AG09319 (cell line): ENCODE results near the gene GRIK2.
"Not testable (repeated sequence)": the region's sequence is repeated elsewhere in the genome, so short reads cannot be mapped to it uniquely, and the experiment has no call there.

Experiments
- DNase-seq: peaks from one replicate; pipeline ENCODE4 v3.0.0-alpha.2; 2010; ENCODE audit warnings: low read depth; ENCODE audit errors: extremely low read depth
- TF ChIP-seq, protein P1 (sequence below): IDR thresholded peaks from 2 replicates; pipeline ENCODE4 v1.5.1; 2011; ENCODE audit warnings: low read depth, mild to moderate bottlenecking, inconsistent platforms, low read length, moderate library complexity

The GRIK2 gene

DNA sequence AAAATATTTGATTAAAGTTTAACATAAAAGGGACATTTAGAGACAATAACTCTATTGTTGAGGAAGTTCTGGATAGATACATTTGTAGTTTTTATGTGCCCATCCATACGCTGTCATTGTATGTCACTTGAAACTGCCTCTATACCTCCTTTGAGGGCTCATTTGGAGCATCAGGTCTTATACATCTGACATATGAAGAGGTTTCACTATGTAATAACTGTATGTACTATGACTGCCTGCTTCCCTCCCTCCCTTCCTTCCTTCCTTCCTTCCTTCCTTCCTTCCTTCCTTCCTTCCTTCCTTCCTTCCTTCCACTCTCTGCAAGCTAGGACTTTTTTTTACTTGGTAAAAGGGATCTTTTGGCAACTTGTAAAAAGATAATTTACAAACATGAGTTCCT is 657.5 kb downstream of the GRIK2 start:
- no peak for DNase-seq
- TF ChIP-seq, protein P1, sequence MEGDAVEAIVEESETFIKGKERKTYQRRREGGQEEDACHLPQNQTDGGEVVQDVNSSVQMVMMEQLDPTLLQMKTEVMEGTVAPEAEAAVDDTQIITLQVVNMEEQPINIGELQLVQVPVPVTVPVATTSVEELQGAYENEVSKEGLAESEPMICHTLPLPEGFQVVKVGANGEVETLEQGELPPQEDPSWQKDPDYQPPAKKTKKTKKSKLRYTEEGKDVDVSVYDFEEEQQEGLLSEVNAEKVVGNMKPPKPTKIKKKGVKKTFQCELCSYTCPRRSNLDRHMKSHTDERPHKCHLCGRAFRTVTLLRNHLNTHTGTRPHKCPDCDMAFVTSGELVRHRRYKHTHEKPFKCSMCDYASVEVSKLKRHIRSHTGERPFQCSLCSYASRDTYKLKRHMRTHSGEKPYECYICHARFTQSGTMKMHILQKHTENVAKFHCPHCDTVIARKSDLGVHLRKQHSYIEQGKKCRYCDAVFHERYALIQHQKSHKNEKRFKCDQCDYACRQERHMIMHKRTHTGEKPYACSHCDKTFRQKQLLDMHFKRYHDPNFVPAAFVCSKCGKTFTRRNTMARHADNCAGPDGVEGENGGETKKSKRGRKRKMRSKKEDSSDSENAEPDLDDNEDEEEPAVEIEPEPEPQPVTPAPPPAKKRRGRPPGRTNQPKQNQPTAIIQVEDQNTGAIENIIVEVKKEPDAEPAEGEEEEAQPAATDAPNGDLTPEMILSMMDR, result no peak

DNA sequence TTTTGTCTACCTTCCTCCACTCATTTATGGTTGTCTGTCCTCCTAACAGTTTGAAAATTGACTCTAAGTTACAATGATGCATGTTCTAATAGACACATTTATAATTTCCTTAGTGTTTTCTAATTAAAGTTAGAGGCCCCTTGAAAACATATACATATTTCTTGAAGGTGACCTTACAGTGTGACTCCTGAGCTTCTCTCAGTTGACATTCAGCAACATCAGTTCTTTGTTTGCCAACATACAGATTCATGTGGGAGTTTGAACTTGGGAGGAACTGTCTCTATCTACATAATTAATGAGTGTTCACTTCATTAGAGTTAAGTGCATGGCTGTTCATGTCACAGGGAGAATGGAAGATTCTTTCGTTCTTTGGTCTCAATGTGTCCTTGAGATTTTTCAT is 658.2 kb downstream of the GRIK2 start:
- no peak for DNase-seq
- TF ChIP-seq, protein P1, result no peak

DNA sequence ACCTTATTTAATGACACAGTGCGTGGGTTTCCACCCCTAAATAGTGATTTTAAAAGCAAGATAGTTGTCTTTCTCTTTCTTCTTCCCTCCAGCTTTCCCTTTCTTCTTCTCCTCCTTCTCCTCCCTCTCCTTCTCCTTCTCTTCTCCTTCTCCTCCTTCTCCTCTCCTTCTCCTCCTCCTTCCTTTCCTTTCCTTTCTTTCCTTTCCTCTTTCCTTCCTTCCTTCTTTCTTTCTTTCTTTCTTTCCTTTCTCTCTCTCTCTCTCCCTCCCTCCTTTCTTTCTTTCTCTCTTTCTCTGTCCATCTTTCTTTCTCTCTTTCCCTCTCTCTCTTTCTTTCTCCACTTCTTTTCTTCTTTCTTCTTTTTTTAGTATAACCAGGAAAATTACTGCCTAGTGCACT is 670.6 kb downstream of the GRIK2 start:
- DNase-seq, result no peak
- TF ChIP-seq, protein P1, result no peak

DNA sequence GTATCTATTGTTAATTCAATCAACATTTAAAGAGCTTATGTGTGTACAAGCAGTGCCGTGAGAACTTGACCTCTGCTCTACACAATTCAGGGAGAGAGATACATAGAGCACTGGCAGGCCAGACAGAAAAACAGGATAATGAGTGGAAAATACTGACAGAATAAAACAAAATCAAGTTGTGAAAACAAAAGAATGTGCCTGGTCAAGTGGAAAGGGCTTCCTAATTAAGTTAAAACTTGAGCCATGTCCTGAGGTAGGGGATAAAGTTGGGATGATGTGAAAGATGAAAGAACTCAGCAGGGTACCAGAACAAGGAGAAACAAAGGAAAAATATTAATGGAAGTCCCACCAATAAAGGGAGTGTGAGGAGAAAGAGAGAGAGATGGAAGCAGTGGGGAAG is 672.8 kb downstream of the GRIK2 start:
- no peak for DNase-seq
- TF ChIP-seq, protein P1, result no peak

DNA sequence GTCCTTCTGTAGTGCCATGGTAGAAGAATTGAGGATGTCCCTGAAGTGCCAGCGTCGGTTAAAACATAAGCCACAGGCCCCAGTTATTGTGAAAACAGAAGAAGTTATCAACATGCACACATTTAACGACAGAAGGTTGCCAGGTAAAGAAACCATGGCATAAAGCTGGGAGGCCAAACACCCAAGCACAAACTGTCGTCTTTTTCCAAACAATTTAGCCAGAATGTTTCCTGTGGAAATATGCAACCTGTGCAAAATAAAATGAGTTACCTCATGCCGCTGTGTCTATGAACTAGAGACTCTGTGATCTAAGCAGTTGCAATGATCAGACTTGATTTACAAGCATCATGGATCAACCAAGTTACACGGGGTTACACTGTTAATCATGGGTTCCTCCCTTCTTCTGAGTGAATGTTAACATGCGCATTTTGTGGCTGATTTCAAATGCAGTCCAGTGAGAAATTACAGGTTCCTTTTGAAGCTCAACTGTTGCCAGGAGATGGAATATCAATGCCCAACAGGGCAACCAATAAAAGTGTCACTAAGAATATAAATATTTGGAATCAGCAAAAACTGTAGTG is 674.9 kb downstream of the GRIK2 start:
- no peak for DNase-seq

DNA sequence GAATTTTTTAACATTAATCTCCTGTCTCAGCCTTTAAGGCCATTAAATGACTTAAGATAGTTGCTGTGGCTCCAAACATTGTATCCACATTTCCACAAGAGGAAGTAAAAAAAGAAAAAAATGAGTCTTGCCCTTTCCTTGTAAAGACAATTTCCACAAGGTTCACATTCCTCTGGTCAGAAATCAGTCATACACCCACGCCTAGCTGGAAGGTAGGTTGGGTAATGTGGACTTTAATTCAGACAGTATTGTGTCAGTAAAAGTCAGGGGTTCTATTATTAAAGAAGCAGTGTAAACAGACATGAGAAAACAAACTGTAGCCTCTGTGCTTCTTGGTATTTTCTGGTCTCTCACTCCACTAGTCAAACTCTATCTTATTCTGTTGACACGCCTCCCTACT is 682.0 kb downstream of the GRIK2 start:
- TF ChIP-seq, protein P1, result no peak
- no peak for DNase-seq

More for the DNA sequence above, 674.9 kb downstream of the GRIK2 start:
- TF ChIP-seq, protein P1, result no peak

DNA sequence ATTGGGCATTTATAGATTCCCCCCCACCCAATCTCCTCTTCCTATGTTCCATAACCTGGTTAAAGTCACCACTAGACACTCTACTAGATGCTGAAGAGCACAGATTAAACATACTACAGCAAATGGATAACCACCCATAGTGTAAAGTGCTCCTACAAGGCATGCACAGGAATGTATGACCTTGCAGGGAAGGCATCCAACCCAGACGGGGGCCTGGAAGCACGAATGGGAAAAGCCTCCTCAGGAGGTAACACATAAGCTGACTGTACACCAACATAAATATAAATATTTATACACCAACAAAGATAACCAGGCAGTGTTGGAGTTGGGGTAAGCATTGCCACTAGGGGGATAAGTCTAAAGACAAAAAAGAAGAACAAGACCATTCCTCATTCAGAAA is 691.7 kb downstream of the GRIK2 start:
- DNase-seq, result no peak
- TF ChIP-seq, protein P1, result no peak

DNA sequence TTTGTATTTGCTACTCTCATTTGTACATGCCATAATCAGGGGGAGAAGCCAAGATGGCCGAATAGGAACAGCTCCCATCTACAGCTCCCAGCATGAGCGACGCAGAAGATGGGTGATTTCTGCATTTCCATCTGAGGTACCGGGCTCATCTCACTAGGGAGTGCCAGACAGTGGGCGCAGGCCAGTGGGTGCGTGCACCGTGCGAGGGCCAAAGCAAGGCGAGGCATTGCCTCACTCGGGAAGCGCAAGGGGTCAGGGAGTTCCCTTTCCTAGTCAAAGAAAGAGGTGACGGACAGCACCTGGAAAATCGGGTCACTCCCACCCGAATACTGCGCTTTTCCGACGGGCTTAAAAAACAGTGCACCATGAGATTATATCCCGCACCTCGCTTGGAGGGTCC is 694.7 kb downstream of the GRIK2 start:
- not testable (repeated sequence) for DNase-seq
